B cell (primary cell): ENCODE data around the gene ARAP1. TPM values are rescaled to one million over a fixed set of nuclear protein-coding genes. Genes with fewer than 3 reads are reported as not detected.

Source experiments
- ATAC-seq: fragments of 200-7000 bp; cut with Tn5 transposase; one replicate; pipeline ENCODE4 v1.10.0; 2021; ENCODE audit warnings: low read depth, mild to moderate bottlenecking, moderate number of reproducible peaks, moderate library complexity
- CTCF ChIA-PET: fragments of 350-600 bp; sonication (Branson Sonifier 250); formaldehyde crosslinking; loops from one replicate; lab custom pipeline; 2021; ENCODE audit warnings: antibody characterized with exemption, inconsistent platforms; lab: Charles Lee
- POLR2A ChIA-PET: fragments of 350-600 bp; sonication (Branson Sonifier 250); formaldehyde crosslinking; loops from one replicate; lab custom pipeline; 2021; ENCODE audit warnings: antibody characterized with exemption; lab: Charles Lee
- DNase-seq: peaks from one replicate; pipeline ENCODE4 v3.0.0; 2013
- H2AFZ ChIP-seq: 2 replicates; pipeline ENCODE4 v1.6.1; 2012; ENCODE audit warnings: mild to moderate bottlenecking, low read depth, low read length; ENCODE audit not compliant: insufficient read depth, poor library complexity, severe bottlenecking
- H3K27ac ChIP-seq, 2 donors: 1 replicate in 1 of 2; 2 replicates in 1 of 2; pipeline ENCODE4 v1.5.1; 2012 to 2013; ENCODE audit warnings: low read length in 2 of 2, mild to moderate bottlenecking in 2 of 2, moderate library complexity in 1 of 2
- H3K27me3 ChIP-seq, 4 experiments: fragments of 200-600 bp in 1 of 4; sonication (generic) in 1 of 4; replicated peaks in 1 of 4; 1 replicate in 2 of 4; 2 replicates in 2 of 4; pipeline versions ENCODE4 v1.6.1 to v1.7.0; 2013 to 2016; ENCODE audit warnings: low read length in 3 of 4, mild to moderate bottlenecking in 2 of 4, mixed read lengths in 1 of 4, moderate library complexity in 1 of 4; ENCODE audit not compliant: insufficient read depth in 4 of 4, control insufficient read depth in 3 of 4; ENCODE audit errors: control extremely low read depth in 1 of 4
- H3K36me3 ChIP-seq, 2 experiments: replicated peaks in 1 of 2; 1 replicate in 1 of 2; 2 replicates in 1 of 2; pipeline versions ENCODE4 v1.6.1 to v1.7.1; 2013; ENCODE audit warnings: low read length in 1 of 2; ENCODE audit not compliant: insufficient read depth in 2 of 2, control insufficient read depth in 1 of 2; ENCODE audit errors: control extremely low read depth in 1 of 2, extremely low read depth in 1 of 2
- H3K4me1 ChIP-seq, 2 donors: fragments of 200-600 bp in 1 of 2; sonication (generic) in 1 of 2; 1 replicate in 1 of 2; 2 replicates in 1 of 2; pipeline versions ENCODE4 v1.5.1 to v1.6.1; 2013 to 2017; ENCODE audit warnings: low read length in 2 of 2; ENCODE audit not compliant: control insufficient read depth in 2 of 2, insufficient read depth in 2 of 2
- H3K4me2 ChIP-seq: replicated peaks from 2 replicates; pipeline ENCODE3; 2012; ENCODE audit warnings: mild to moderate bottlenecking, low read depth, low read length; ENCODE audit not compliant: poor library complexity, severe bottlenecking
- H3K4me3 ChIP-seq, 5 experiments: fragments of 200-600 bp in 1 of 5; sonication (generic) in 1 of 5; 1 replicate in 3 of 5; 2 replicates in 2 of 5; pipeline versions ENCODE4 v1.5.1 to v1.7.0; 2011 to 2016; ENCODE audit warnings: low read length in 4 of 5, mild to moderate bottlenecking in 4 of 5, low read depth in 2 of 5, control low read depth in 1 of 5, moderate library complexity in 1 of 5; ENCODE audit not compliant: insufficient read depth in 1 of 5; ENCODE audit errors: control extremely low read depth in 1 of 5, extremely low read depth in 1 of 5
- H3K79me2 ChIP-seq: fragments of 200-600 bp; sonication (generic); one replicate; pipeline ENCODE4 v1.6.0; 2016; ENCODE audit warnings: low read length; ENCODE audit not compliant: control insufficient read depth, insufficient read depth
- H3K9ac ChIP-seq: fragments of 200-600 bp; sonication (generic); 2 replicates; pipeline ENCODE4 v1.6.1; 2017; ENCODE audit warnings: mild to moderate bottlenecking, low read length, moderate library complexity
- H3K9me3 ChIP-seq, 3 donors: one replicate each; pipeline versions ENCODE4 v1.6.1 to v1.7.1; 2013; ENCODE audit warnings: low read length in 2 of 3; ENCODE audit not compliant: control insufficient read depth in 2 of 3, insufficient read depth in 1 of 3; ENCODE audit errors: control extremely low read depth in 1 of 3
- H4K20me1 ChIP-seq: 2 replicates; pipeline ENCODE4 v1.6.0; 2012; ENCODE audit warnings: mild to moderate bottlenecking, low read length; ENCODE audit not compliant: insufficient read depth, control insufficient read depth, poor library complexity, severe bottlenecking
- H3K27ac Mint-ChIP-seq: one replicate; pipeline ENCODE4 v1.8.0; 2021; ENCODE audit warnings: mixed read lengths
- H3K27me3 Mint-ChIP-seq: one replicate; pipeline ENCODE4 v1.8.0; 2021; ENCODE audit warnings: mixed read lengths
- H3K4me1 Mint-ChIP-seq: one replicate; pipeline ENCODE4 v1.8.0; 2021; ENCODE audit warnings: mixed read lengths
- H3K4me3 Mint-ChIP-seq: one replicate; pipeline ENCODE4 v1.8.0; 2021; ENCODE audit warnings: mixed read lengths
- H3K9me3 Mint-ChIP-seq: one replicate; pipeline ENCODE4 v1.8.0; 2022; ENCODE audit warnings: mixed read lengths; ENCODE audit not compliant: insufficient read depth
- EZH2 ChIP-seq: IDR thresholded peaks from 2 replicates; pipeline ENCODE4 v1.6.1; 2012; ENCODE audit warnings: borderline replicate concordance, low read depth, mild to moderate bottlenecking, moderate library complexity, low read length; ENCODE audit not compliant: insufficient read depth, poor library complexity, severe bottlenecking
- whole genome bisulfite sequencing: methylation state at CpG from one replicate; pipeline ENCODE4 v1.1.5; 2013; ENCODE audit warnings: missing lambda C conversion rate; ENCODE audit not compliant: insufficient coverage; 5-methylcytosine and 5-hydroxymethylcytosine counted together
- intact Hi-C: fragments of 100-400 bp; cut with micrococcal nuclease; formaldehyde crosslinking; loops from one replicate; pipeline ENCODE4 v1.10.0; 2022
- polyA plus RNA-seq: library from polyadenylated mRNA; depleted of rRNA; stranded (reverse); fragments of >200 nt; gene quantifications from 2 replicates; pipeline ENCODE4 v1.2.3, GENCODE V29; 2012
- total RNA-seq, 2 donors: library from RNA; stranded (reverse); fragments of 120-200 nt in 1 of 2; gene quantifications; 1 replicate in 1 of 2; 2 replicates in 1 of 2; pipeline versions ENCODE4 v1.2.3 to v1.2.4, GENCODE V29; 2013 to 2022
- TF ChIP-seq, protein P1 (sequence below): fragments of 200-600 bp; IDR thresholded peaks from one replicate; pipeline ENCODE4 v1.8.0; 2022; ENCODE audit warnings: antibody characterized with exemption, mild to moderate bottlenecking

The ARAP1 gene
- total and polyA plus RNA-seq, 2 donors (not counting 1 experiment from before 2014, with no cell fraction given), result 143 to 242 TPM

- ChIA-PET POLR2A (no interaction called here), CTCF (interaction anchor here (1.6 to 2.1 kb wide), 2 partner anchors 24 to 38 kb away, joined by 7 read pairs; no protein-coding TSS in a partner anchor)
- TF ChIP-seq, protein P1, sequence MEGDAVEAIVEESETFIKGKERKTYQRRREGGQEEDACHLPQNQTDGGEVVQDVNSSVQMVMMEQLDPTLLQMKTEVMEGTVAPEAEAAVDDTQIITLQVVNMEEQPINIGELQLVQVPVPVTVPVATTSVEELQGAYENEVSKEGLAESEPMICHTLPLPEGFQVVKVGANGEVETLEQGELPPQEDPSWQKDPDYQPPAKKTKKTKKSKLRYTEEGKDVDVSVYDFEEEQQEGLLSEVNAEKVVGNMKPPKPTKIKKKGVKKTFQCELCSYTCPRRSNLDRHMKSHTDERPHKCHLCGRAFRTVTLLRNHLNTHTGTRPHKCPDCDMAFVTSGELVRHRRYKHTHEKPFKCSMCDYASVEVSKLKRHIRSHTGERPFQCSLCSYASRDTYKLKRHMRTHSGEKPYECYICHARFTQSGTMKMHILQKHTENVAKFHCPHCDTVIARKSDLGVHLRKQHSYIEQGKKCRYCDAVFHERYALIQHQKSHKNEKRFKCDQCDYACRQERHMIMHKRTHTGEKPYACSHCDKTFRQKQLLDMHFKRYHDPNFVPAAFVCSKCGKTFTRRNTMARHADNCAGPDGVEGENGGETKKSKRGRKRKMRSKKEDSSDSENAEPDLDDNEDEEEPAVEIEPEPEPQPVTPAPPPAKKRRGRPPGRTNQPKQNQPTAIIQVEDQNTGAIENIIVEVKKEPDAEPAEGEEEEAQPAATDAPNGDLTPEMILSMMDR, result no peak
- no peak for TF ChIP-seq EZH2
- Mint-ChIP-seq H3K9me3 (no peaks in the 10 kb centered on the region), H3K4me1 (peaks cover 25% of the 10 kb centered on the region), H3K4me3 (no peak overlapping the region), H3K27me3 (no peaks in the 10 kb centered on the region), H3K27ac (no peak overlapping the region)
- no peak overlapping the region for H2AFZ ChIP-seq
- H3K79me2 ChIP-seq, result no peaks in the 10 kb centered on the region
- H3K4me1 ChIP-seq, result peaks cover 19 to 20% of the 10 kb centered on the region in 2 donors
- WGBS, result 82% methylated on average over 4 of the region's 4 CpGs
- no peaks in the 10 kb centered on the region for H3K36me3 ChIP-seq
- H4K20me1 ChIP-seq, result no peaks in the 10 kb centered on the region
- DNase-seq, result no peak
- H3K4me2 ChIP-seq, result no peak overlapping the region
- H3K4me3 ChIP-seq, result no peak overlapping the region
- no peak overlapping the region for H3K9ac ChIP-seq
- no peak for ATAC-seq
- no peak overlapping the region for H3K27ac ChIP-seq
- H3K27me3 ChIP-seq, result no peaks in the 10 kb centered on the region
- intact Hi-C loops, result no loop called here
- no peaks in the 10 kb centered on the region for H3K9me3 ChIP-seq
Measured at GRCh38 chr11:72763823-72764222, 11.6 kb upstream of the ARAP1 start.

GRCh38 chr11:72762641-72763304 is 10.6 kb upstream of the ARAP1 start:
- H3K4me3 ChIP-seq, result no peak overlapping the region
- H3K27me3 Mint-ChIP-seq, result no peaks in the 10 kb centered on the region
- intact Hi-C loops, result no loop called here
- peaks cover 26% of the 10 kb centered on the region for H3K4me1 Mint-ChIP-seq
- peak; percentile 55 for DNase-seq
- H3K27ac ChIP-seq, result no peak overlapping the region
- WGBS, result 63% methylated on average over 4 of the region's 5 CpGs
- ChIA-PET CTCF (interaction anchor here (1.4 to 2.1 kb wide), 3 partner anchors 23 to 37 kb away, joined by 3 to 7 read pairs (median 7); no protein-coding TSS in a partner anchor), POLR2A (interaction anchor here (1.6 kb wide), 1 partner anchor 20 kb away, joined by 3 read pairs; no protein-coding TSS in a partner anchor)
- H2AFZ ChIP-seq, result no peak overlapping the region
- H3K36me3 ChIP-seq, result no peaks in the 10 kb centered on the region
- H3K9ac ChIP-seq, result no peak overlapping the region
- H3K4me3 Mint-ChIP-seq, result peak overlapping the region; percentile 49
- peak overlapping the region; percentile 53 for H3K27ac Mint-ChIP-seq
- peaks cover 19 to 20% of the 10 kb centered on the region in 2 donors for H3K4me1 ChIP-seq
- H3K9me3 Mint-ChIP-seq, result no peaks in the 10 kb centered on the region
- H3K9me3 ChIP-seq, result no peaks in the 10 kb centered on the region
- H3K4me2 ChIP-seq, result peak overlapping the region; percentile 32
- H3K27me3 ChIP-seq, result no peaks in the 10 kb centered on the region
- TF ChIP-seq EZH2, result no peak
- TF ChIP-seq, protein P1, result no peak
- no peaks in the 10 kb centered on the region for H3K79me2 ChIP-seq
- H4K20me1 ChIP-seq, result no peaks in the 10 kb centered on the region
- peak; percentile 62 for ATAC-seq
